CD14-positive monocyte (primary cell): Measurements from ENCODE around the gene CABP7. TPM values are rescaled to one million over a fixed set of nuclear protein-coding genes. Genes with fewer than 3 reads are reported as not detected.

ENCODE experiments used
- DNase-seq, 3 donors: peaks; one replicate each; pipeline ENCODE4 v3.0.0-alpha.2; 2011 to 2022
- H2AFZ ChIP-seq: 2 replicates; pipeline ENCODE4 v1.6.0; 2012; ENCODE audit warnings: mild to moderate bottlenecking, low read depth, low read length, inconsistent platforms; ENCODE audit not compliant: insufficient read depth, poor library complexity, severe bottlenecking
- H3K27ac ChIP-seq, 2 donors: 1 replicate in 1 of 2; 2 replicates in 1 of 2; pipeline ENCODE4 v1.5.1; 2012 to 2013; ENCODE audit warnings: low read length in 2 of 2, control low read depth in 1 of 2, inconsistent platforms in 1 of 2, low read depth in 1 of 2, mild to moderate bottlenecking in 1 of 2
- H3K27me3 ChIP-seq, 2 donors: one replicate each; pipeline versions ENCODE4 v1.6.0 to v1.6.1; 2011 to 2013; ENCODE audit warnings: low read length in 2 of 2; ENCODE audit not compliant: control insufficient read depth in 2 of 2, insufficient read depth in 2 of 2
- H3K36me3 ChIP-seq, 2 donors: replicated peaks in 1 of 2; 1 replicate in 1 of 2; 2 replicates in 1 of 2; pipeline versions ENCODE4 v1.5.1 to v1.6.1; 2012 to 2013; ENCODE audit warnings: low read length in 2 of 2, control low read depth in 1 of 2, inconsistent platforms in 1 of 2, mild to moderate bottlenecking in 1 of 2; ENCODE audit not compliant: insufficient read depth in 2 of 2, control insufficient read depth in 1 of 2
- H3K4me1 ChIP-seq, 2 donors: 1 replicate in 1 of 2; 2 replicates in 1 of 2; pipeline versions ENCODE4 v1.5.1 to v1.6.1; 2012 to 2013; ENCODE audit warnings: low read length in 2 of 2, control low read depth in 1 of 2, inconsistent platforms in 1 of 2, mild to moderate bottlenecking in 1 of 2, moderate library complexity in 1 of 2; ENCODE audit not compliant: insufficient read depth in 2 of 2, control insufficient read depth in 1 of 2
- H3K4me2 ChIP-seq: replicated peaks from 2 replicates; pipeline ENCODE3; 2012; ENCODE audit warnings: low read length, moderate library complexity, mild to moderate bottlenecking; ENCODE audit not compliant: poor library complexity, severe bottlenecking; ENCODE audit errors: extremely low read depth
- H3K4me3 ChIP-seq, 3 experiments: fragments of 200-600 bp in 1 of 3; sonication (generic) in 1 of 3; replicated peaks in 1 of 3; 1 replicate in 2 of 3; 2 replicates in 1 of 3; pipeline ENCODE4 v1.5.1; 2011 to 2013; ENCODE audit warnings: low read length in 3 of 3, mild to moderate bottlenecking in 3 of 3, control low read depth in 2 of 3, low read depth in 2 of 3, inconsistent platforms in 1 of 3, moderate library complexity in 1 of 3
- H3K79me2 ChIP-seq: 2 replicates; pipeline ENCODE4 v1.6.0; 2012; ENCODE audit warnings: mild to moderate bottlenecking, control low read depth, inconsistent platforms, low read length, moderate library complexity; ENCODE audit not compliant: insufficient read depth
- H3K9ac ChIP-seq: 2 replicates; pipeline ENCODE4 v1.6.0; 2017; ENCODE audit warnings: low read length, mild to moderate bottlenecking; ENCODE audit not compliant: insufficient read depth, poor library complexity, severe bottlenecking
- H3K9me3 ChIP-seq, 2 donors: replicated peaks in 1 of 2; 1 replicate in 1 of 2; 2 replicates in 1 of 2; pipeline versions ENCODE4 v1.5.1 to v1.6.1; 2012 to 2013; ENCODE audit warnings: low read length in 2 of 2, control low read depth in 1 of 2; ENCODE audit not compliant: control insufficient read depth in 1 of 2, insufficient read depth in 1 of 2
- H4K20me1 ChIP-seq: 2 replicates; pipeline ENCODE4 v1.6.0; 2012; ENCODE audit warnings: mild to moderate bottlenecking, low read length, control low read depth, moderate library complexity; ENCODE audit not compliant: insufficient read depth
- H3K27ac Mint-ChIP-seq, 7 donors: one replicate each; pipeline ENCODE4 v1.8.0; 2020; ENCODE audit warnings: mild to moderate bottlenecking in 7 of 7, mixed read lengths in 7 of 7, moderate library complexity in 6 of 7, inconsistent platforms in 2 of 7
- H3K27me3 Mint-ChIP-seq, 3 donors: one replicate each; pipeline ENCODE4 v1.8.0; 2021 to 2022; ENCODE audit warnings: low read depth in 3 of 3, mild to moderate bottlenecking in 3 of 3, mixed read lengths in 3 of 3, moderate library complexity in 3 of 3, inconsistent platforms in 1 of 3
- H3K36me3 Mint-ChIP-seq, 2 donors: one replicate each; pipeline ENCODE4 v1.8.0; 2020; ENCODE audit warnings: mixed read lengths in 2 of 2, inconsistent platforms in 1 of 2, mild to moderate bottlenecking in 1 of 2
- H3K4me1 Mint-ChIP-seq: one replicate; pipeline ENCODE4 v1.8.0; 2020; ENCODE audit warnings: mild to moderate bottlenecking, mixed read lengths
- H3K4me3 Mint-ChIP-seq, 2 donors: one replicate each; pipeline ENCODE4 v1.8.0; 2020; ENCODE audit warnings: mild to moderate bottlenecking in 2 of 2, mixed read lengths in 2 of 2, moderate library complexity in 1 of 2
- H3K9me3 Mint-ChIP-seq, 7 donors: one replicate each; pipeline ENCODE4 v1.8.0; 2020 to 2022; ENCODE audit warnings: mixed read lengths in 7 of 7, mild to moderate bottlenecking in 6 of 7, moderate library complexity in 6 of 7, inconsistent platforms in 2 of 7
- WGBS: methylation state at CpG from one replicate; pipeline ENCODE4 v1.1.5; 2013; ENCODE audit warnings: missing lambda C conversion rate; ENCODE audit not compliant: insufficient coverage; 5-methylcytosine and 5-hydroxymethylcytosine counted together
- intact Hi-C, 2 donors: fragments of 100-400 bp; cut with micrococcal nuclease; formaldehyde crosslinking; loops; one replicate each; pipeline versions ENCODE4 v1.15.0 to v1.15.1; 2023
- polyA plus RNA-seq, 3 donors: library from polyadenylated mRNA; depleted of rRNA in 1 of 3; unstranded in 2 of 3; stranded (reverse) in 1 of 3; fragments of 300-500 nt in 2 of 3; fragments of >200 nt in 1 of 3; fragmentation: Illumina TruSeq in 2 of 3; gene quantifications; 1 replicate in 2 of 3; 2 replicates in 1 of 3; pipeline ENCODE4 v1.2.3, GENCODE V29; 2012 to 2021
- TF ChIP-seq, protein P1 (sequence below): fragments of 200-600 bp; IDR thresholded peaks from one replicate; pipeline ENCODE4 v1.8.0; 2022; ENCODE audit warnings: antibody characterized with exemption, mild to moderate bottlenecking

CABP7 gene
- polyA plus RNA-seq, 3 donors = 0.11 to 0.14 TPM; not detected in 1

DNA sequence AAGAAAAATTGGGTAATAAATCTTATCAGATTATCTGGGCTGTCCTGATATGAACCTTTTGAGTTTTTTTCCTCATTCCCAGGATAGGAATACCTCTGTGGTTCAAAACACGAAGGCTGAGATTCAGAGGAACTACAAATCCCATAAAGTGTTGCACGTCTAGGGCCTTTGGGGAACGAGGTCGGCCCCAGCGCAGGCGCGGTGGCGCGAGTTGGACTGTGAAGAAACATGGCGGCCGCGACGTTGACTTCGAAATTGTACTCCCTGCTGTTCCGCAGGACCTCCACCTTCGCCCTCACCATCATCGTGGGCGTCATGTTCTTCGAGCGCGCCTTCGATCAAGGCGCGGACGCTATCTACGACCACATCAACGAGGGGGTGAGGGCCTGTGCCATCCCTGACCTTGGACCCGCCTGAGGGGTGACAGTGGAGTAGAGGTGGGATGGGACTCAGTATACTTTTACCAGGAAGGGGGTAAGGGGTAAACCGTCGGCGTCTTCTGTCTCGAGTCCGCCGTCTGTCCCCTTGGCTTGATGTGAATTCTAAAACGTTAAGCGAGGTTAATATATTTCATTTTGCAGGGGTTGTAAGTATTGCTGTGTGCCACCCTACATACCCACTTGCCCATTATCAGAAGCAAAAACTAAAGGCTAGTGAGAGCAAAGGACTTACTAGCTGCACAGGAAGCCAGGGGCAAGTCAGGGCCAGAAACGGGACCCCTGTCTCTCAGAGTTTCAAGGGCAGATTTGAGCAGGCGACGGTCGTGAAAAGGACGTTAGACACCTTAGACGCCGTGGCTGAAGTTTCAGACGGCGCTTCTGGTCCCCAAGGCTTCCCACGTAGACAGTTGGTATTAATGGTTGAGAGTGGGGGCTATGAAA is 47.6 kb downstream of the CABP7 start, which contains the start of gene UQCR10:
Gene UQCR10, plus strand, starts transcription at position 199 of the 881 bp plus-strand sequence. Its CDS starts 30 bp downstream, at position 229.
- intact Hi-C loops = loop anchor here (5.0 to 10.0 kb wide), 3 partner anchors 115 to 237 kb away; partner anchors contain the start of genes MTMR3 (in 1 of the 2) and NF2 (in 1 of the 2)
- peaks cover 20 to 24% of the 10 kb centered on the region in 2 donors for H3K36me3 Mint-ChIP-seq

More for the DNA sequence above, 47.6 kb downstream of the CABP7 start, which contains the start of gene UQCR10:
- peaks cover 56% of the 10 kb centered on the region for H3K79me2 ChIP-seq
- H3K4me1 ChIP-seq = peaks cover 21 to 27% of the 10 kb centered on the region in 2 donors
- WGBS = under 1% methylated on average over 28 of the region's 46 CpGs
- H3K4me1 Mint-ChIP-seq = peaks cover 35% of the 10 kb centered on the region
- peak; percentile 86 to 93 (median 90) for DNase-seq
- H3K27ac Mint-ChIP-seq = peak within 1 kb of the TSS; percentile 91 to 98 (median 96)
- H3K9me3 ChIP-seq = no peaks in the 10 kb centered on the region
- peaks cover 0 to 1% (median 0%) of the 10 kb centered on the region in 3 donors for H3K27me3 Mint-ChIP-seq
- TF ChIP-seq, protein P1, sequence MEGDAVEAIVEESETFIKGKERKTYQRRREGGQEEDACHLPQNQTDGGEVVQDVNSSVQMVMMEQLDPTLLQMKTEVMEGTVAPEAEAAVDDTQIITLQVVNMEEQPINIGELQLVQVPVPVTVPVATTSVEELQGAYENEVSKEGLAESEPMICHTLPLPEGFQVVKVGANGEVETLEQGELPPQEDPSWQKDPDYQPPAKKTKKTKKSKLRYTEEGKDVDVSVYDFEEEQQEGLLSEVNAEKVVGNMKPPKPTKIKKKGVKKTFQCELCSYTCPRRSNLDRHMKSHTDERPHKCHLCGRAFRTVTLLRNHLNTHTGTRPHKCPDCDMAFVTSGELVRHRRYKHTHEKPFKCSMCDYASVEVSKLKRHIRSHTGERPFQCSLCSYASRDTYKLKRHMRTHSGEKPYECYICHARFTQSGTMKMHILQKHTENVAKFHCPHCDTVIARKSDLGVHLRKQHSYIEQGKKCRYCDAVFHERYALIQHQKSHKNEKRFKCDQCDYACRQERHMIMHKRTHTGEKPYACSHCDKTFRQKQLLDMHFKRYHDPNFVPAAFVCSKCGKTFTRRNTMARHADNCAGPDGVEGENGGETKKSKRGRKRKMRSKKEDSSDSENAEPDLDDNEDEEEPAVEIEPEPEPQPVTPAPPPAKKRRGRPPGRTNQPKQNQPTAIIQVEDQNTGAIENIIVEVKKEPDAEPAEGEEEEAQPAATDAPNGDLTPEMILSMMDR = no peak
- peak within 1 kb of the TSS; percentile 98 for H3K4me2 ChIP-seq
- no peaks in the 10 kb centered on the region for H3K27me3 ChIP-seq
- H3K27ac ChIP-seq = peak within 1 kb of the TSS; percentile 37 to 92
- H3K9ac ChIP-seq = peak within 1 kb of the TSS; percentile 90
- no peaks in the 10 kb centered on the region for H3K9me3 Mint-ChIP-seq
- H2AFZ ChIP-seq = peak within 1 kb of the TSS; percentile 99
- peaks cover 12 to 29% of the 10 kb centered on the region in 2 donors for H3K36me3 ChIP-seq
- H3K4me3 Mint-ChIP-seq = peak within 1 kb of the TSS; percentile 99
- H3K4me3 ChIP-seq = peak within 1 kb of the TSS; percentile 92 to 97 (median 96)
- H4K20me1 ChIP-seq = no peaks in the 10 kb centered on the region
